ENCODE measurements around the gene TACSTD2. TPM values are rescaled to one million over a fixed set of nuclear protein-coding genes. Genes with fewer than 3 reads are reported as not detected.
"Not testable (repeated sequence)": the region's sequence is repeated elsewhere in the genome, so short reads cannot be mapped to it uniquely, and the experiment has no call there.

Gene TACSTD2
- total RNA-seq (1 to 10 TPM; 4.6 to 4.8 TPM), polyA plus RNA-seq (1 to 10 TPM; 1.6 to 4.7 TPM)
- long read RNA-seq, donor 1, transcript TACSTD2-201 (1 exons, 2,351 nt): major isoform, 41 of 41 reads
- long read RNA-seq, donor 1, partial matches to known transcripts: 0 of 41 reads
- long read RNA-seq, donor 1, other reads (novel, unspliced or antisense): 0 of 41 reads
- long read RNA-seq, donor 2, partial matches to known transcripts: 0 of 3 reads
- long read RNA-seq, donor 2, other reads (novel, unspliced or antisense): 0 of 3 reads

GRCh38 chr1:58576727-58577653, at the start of gene TACSTD2:
TSS of gene TACSTD2 (minus strand) at chr1:58577252. CDS start at chr1:58577156, 96 bp downstream.
- peak; percentile 67 for ATAC-seq (ENCODE audit: low FRiP score)
- no peak within 1 kb of the TSS for H3K27ac ChIP-seq (ENCODE audit: low read depth in 1 of 2, low read length in 2 of 2)

GRCh38 chr1:58626293-58626692, 49.2 kb upstream of the TACSTD2 start:
- H3K27ac ChIP-seq (ENCODE audit: low read depth in 1 of 2, low read length in 2 of 2): no peak overlapping the region
- DNase-seq (no peak), ATAC-seq (ENCODE audit: low FRiP score) (no peak)
- peaks cover 0 to 1% of the 10 kb centered on the region in 2 donors for H3K27me3 ChIP-seq (ENCODE audit: control insufficient read depth in 1 of 2, insufficient read depth in 2 of 2, low read length in 1 of 2)
- intact Hi-C loops (cut with DNase I): no loop called here
- H3K9me3 ChIP-seq (ENCODE audit: control insufficient read depth, low read length): no peaks in the 10 kb centered on the region
- H3K4me3 ChIP-seq (ENCODE audit: low read length in 2 of 2): no peak overlapping the region
- H3K36me3 ChIP-seq (ENCODE audit: control insufficient read depth in 1 of 2, insufficient read depth in 2 of 2, low read length in 1 of 2): no peaks in the 10 kb centered on the region
- no peaks in the 10 kb centered on the region for H3K4me1 ChIP-seq (ENCODE audit: control insufficient read depth in 1 of 2, insufficient read depth in 2 of 2, low read length in 2 of 2)

More at GRCh38 chr1:58576727-58577653, at the start of gene TACSTD2:
- no peaks in the 10 kb centered on the region for H3K27me3 ChIP-seq (ENCODE audit: control insufficient read depth in 1 of 2, insufficient read depth in 2 of 2, low read length in 1 of 2)
- WGBS, 2 donors: 6 to 8% methylated on average over 72 to 107 of the region's 107 CpGs
- peak within 1 kb of the TSS in 1 of 2 donors; percentile 29 for H3K4me3 ChIP-seq (ENCODE audit: low read length in 2 of 2)
- H3K36me3 ChIP-seq (ENCODE audit: control insufficient read depth in 1 of 2, insufficient read depth in 2 of 2, low read length in 1 of 2): no peaks in the 10 kb centered on the region
- intact Hi-C loops (cut with DNase I): loop anchor here in 1 of 2 donors (5.0 kb wide), 1 partner anchor 75 kb away; no protein-coding TSS in a partner anchor
- H3K9me3 ChIP-seq (ENCODE audit: control insufficient read depth, low read length): no peaks in the 10 kb centered on the region
- peak; percentile 62 to 85 for DNase-seq
- H3K4me1 ChIP-seq (ENCODE audit: control insufficient read depth in 1 of 2, insufficient read depth in 2 of 2, low read length in 2 of 2): peaks cover 0 to 2% of the 10 kb centered on the region in 2 donors

- H3K27me3 ChIP-seq (ENCODE audit: control insufficient read depth in 1 of 2, insufficient read depth in 2 of 2, low read length in 1 of 2); H3K36me3 ChIP-seq (ENCODE audit: control insufficient read depth in 1 of 2, insufficient read depth in 2 of 2, low read length in 1 of 2); DNase-seq; ATAC-seq (ENCODE audit: low FRiP score); H3K4me1 ChIP-seq (ENCODE audit: control insufficient read depth in 1 of 2, insufficient read depth in 2 of 2, low read length in 2 of 2); H3K9me3 ChIP-seq (ENCODE audit: control insufficient read depth, low read length); H3K27ac ChIP-seq (ENCODE audit: low read depth in 1 of 2, low read length in 2 of 2); intact Hi-C loops (cut with DNase I); H3K4me3 ChIP-seq (ENCODE audit: low read length in 2 of 2): not testable (repeated sequence)
- WGBS, 2 donors: 93 to 97% methylated on average over 25 to 27 of the region's 27 CpGs
Measured at GRCh38 chr1:58623259-58623658, 46.2 kb upstream of the TACSTD2 start.

- Histone ChIP-seq H3K27ac (ENCODE audit: low read depth in 1 of 2, low read length in 2 of 2) (no peak overlapping the region), H3K4me1 (ENCODE audit: control insufficient read depth in 1 of 2, insufficient read depth in 2 of 2, low read length in 2 of 2) (peaks cover 0 to 4% of the 10 kb centered on the region in 2 donors), H3K27me3 (ENCODE audit: control insufficient read depth in 1 of 2, insufficient read depth in 2 of 2, low read length in 1 of 2) (peaks cover 0 to 1% of the 10 kb centered on the region in 2 donors), H3K4me3 (ENCODE audit: low read length in 2 of 2) (no peak overlapping the region), H3K9me3 (ENCODE audit: control insufficient read depth, low read length) (no peaks in the 10 kb centered on the region), H3K36me3 (ENCODE audit: control insufficient read depth in 1 of 2, insufficient read depth in 2 of 2, low read length in 1 of 2) (no peaks in the 10 kb centered on the region)
- 95% methylated on average over 6 of the region's 6 CpGs for WGBS, 2 donors
- intact Hi-C loops (cut with DNase I): no loop called here
- DNase-seq: no peak
- no peak for ATAC-seq (ENCODE audit: low FRiP score)
Measured at GRCh38 chr1:58622571-58622970, 45.5 kb upstream of the TACSTD2 start.

- intact Hi-C loops (cut with DNase I): no loop called here
- DNase-seq: no peak
- no peak for ATAC-seq (ENCODE audit: low FRiP score)
- H3K4me1 ChIP-seq (ENCODE audit: control insufficient read depth in 1 of 2, insufficient read depth in 2 of 2, low read length in 2 of 2): peaks cover 0 to 4% of the 10 kb centered on the region in 2 donors
- H3K4me3 ChIP-seq (ENCODE audit: low read length in 2 of 2): no peak overlapping the region
- H3K9me3 ChIP-seq (ENCODE audit: control insufficient read depth, low read length): no peaks in the 10 kb centered on the region
- 90 to 93% methylated on average over 3 of the region's 3 CpGs for WGBS, 2 donors
- no peak overlapping the region for H3K27ac ChIP-seq (ENCODE audit: low read depth in 1 of 2, low read length in 2 of 2)
- no peaks in the 10 kb centered on the region for H3K36me3 ChIP-seq (ENCODE audit: control insufficient read depth in 1 of 2, insufficient read depth in 2 of 2, low read length in 1 of 2)
- peaks cover 0 to 1% of the 10 kb centered on the region in 2 donors for H3K27me3 ChIP-seq (ENCODE audit: control insufficient read depth in 1 of 2, insufficient read depth in 2 of 2, low read length in 1 of 2)
Measured at GRCh38 chr1:58621391-58621790, 44.3 kb upstream of the TACSTD2 start.

GRCh38 chr1:58620926-58621325, 43.9 kb upstream of the TACSTD2 start:
- Histone ChIP-seq H3K9me3 (ENCODE audit: control insufficient read depth, low read length) (no peaks in the 10 kb centered on the region), H3K4me1 (ENCODE audit: control insufficient read depth in 1 of 2, insufficient read depth in 2 of 2, low read length in 2 of 2) (peaks cover 0 to 4% of the 10 kb centered on the region in 2 donors), H3K4me3 (ENCODE audit: low read length in 2 of 2) (no peak overlapping the region), H3K27me3 (ENCODE audit: control insufficient read depth in 1 of 2, insufficient read depth in 2 of 2, low read length in 1 of 2) (peaks cover 0 to 1% of the 10 kb centered on the region in 2 donors), H3K27ac (ENCODE audit: low read depth in 1 of 2, low read length in 2 of 2) (no peak overlapping the region), H3K36me3 (ENCODE audit: control insufficient read depth in 1 of 2, insufficient read depth in 2 of 2, low read length in 1 of 2) (no peaks in the 10 kb centered on the region)
- 92 to 94% methylated on average over 5 of the region's 5 CpGs for WGBS, 2 donors
- intact Hi-C loops (cut with DNase I): no loop called here
- ATAC-seq (ENCODE audit: low FRiP score) (no peak), DNase-seq (no peak)

GRCh38 chr1:58620259-58620658, 43.2 kb upstream of the TACSTD2 start:
- ATAC-seq (ENCODE audit: low FRiP score) (no peak), DNase-seq (no peak)
- 93 to 94% methylated on average over 7 of the region's 7 CpGs for WGBS, 2 donors
- Histone ChIP-seq H3K27ac (ENCODE audit: low read depth in 1 of 2, low read length in 2 of 2) (no peak overlapping the region), H3K9me3 (ENCODE audit: control insufficient read depth, low read length) (no peaks in the 10 kb centered on the region), H3K4me1 (ENCODE audit: control insufficient read depth in 1 of 2, insufficient read depth in 2 of 2, low read length in 2 of 2) (peaks cover 0 to 4% of the 10 kb centered on the region in 2 donors), H3K4me3 (ENCODE audit: low read length in 2 of 2) (no peak overlapping the region), H3K27me3 (ENCODE audit: control insufficient read depth in 1 of 2, insufficient read depth in 2 of 2, low read length in 1 of 2) (peaks cover 0 to 1% of the 10 kb centered on the region in 2 donors), H3K36me3 (ENCODE audit: control insufficient read depth in 1 of 2, insufficient read depth in 2 of 2, low read length in 1 of 2) (no peaks in the 10 kb centered on the region)
- intact Hi-C loops (cut with DNase I): no loop called here

- 21 to 23% methylated on average over 5 of the region's 5 CpGs for WGBS, 2 donors
Measured at GRCh38 chr1:58619286-58620054, 42.4 kb upstream of the TACSTD2 start.

More at GRCh38 chr1:58619286-58620054, 42.4 kb upstream of the TACSTD2 start:
- H3K9me3 ChIP-seq (ENCODE audit: control insufficient read depth, low read length): no peaks in the 10 kb centered on the region
- intact Hi-C loops (cut with DNase I): loop anchor here in 1 of 2 donors (2.0 kb wide), 1 partner anchor 27 kb away; no protein-coding TSS in a partner anchor
- ATAC-seq (ENCODE audit: low FRiP score) (no peak), DNase-seq (peak in 1 of 2 donors; percentile 50)
- no peaks in the 10 kb centered on the region for H3K27me3 ChIP-seq (ENCODE audit: control insufficient read depth in 1 of 2, insufficient read depth in 2 of 2, low read length in 1 of 2)
- no peak overlapping the region for H3K4me3 ChIP-seq (ENCODE audit: low read length in 2 of 2)
- no peak overlapping the region for H3K27ac ChIP-seq (ENCODE audit: low read depth in 1 of 2, low read length in 2 of 2)
- H3K4me1 ChIP-seq (ENCODE audit: control insufficient read depth in 1 of 2, insufficient read depth in 2 of 2, low read length in 2 of 2): peaks cover 0 to 4% of the 10 kb centered on the region in 2 donors
- no peaks in the 10 kb centered on the region for H3K36me3 ChIP-seq (ENCODE audit: control insufficient read depth in 1 of 2, insufficient read depth in 2 of 2, low read length in 1 of 2)

All from aorta (tissue), 5 donors.